ENCODE results near the gene PANX3.

PANX3 gene

GRCh38 chr11:124657904-124658303 is 46.7 kb downstream of the PANX3 start:
- ATAC-seq (ENCODE audit: low read depth): no peak
- no peak overlapping the region for H3K27ac Mint-ChIP-seq
- DNase-seq (ENCODE audit: low spot score in 2 of 2): no peak
- H3K4me1 Mint-ChIP-seq: no peaks in the 10 kb centered on the region
- no peaks in the 10 kb centered on the region for H3K9me3 Mint-ChIP-seq
- H3K27me3 Mint-ChIP-seq: no peaks in the 10 kb centered on the region
- peaks cover 10% of the 10 kb centered on the region for H3K36me3 Mint-ChIP-seq
- no peak overlapping the region for H3K4me3 Mint-ChIP-seq

- H3K4me3 Mint-ChIP-seq: no peak overlapping the region
- ATAC-seq (ENCODE audit: low read depth): no peak
- H3K36me3 Mint-ChIP-seq: peaks cover 5% of the 10 kb centered on the region
- H3K27ac Mint-ChIP-seq: no peak overlapping the region
- no peak for DNase-seq (ENCODE audit: low spot score in 2 of 2)
- H3K4me1 Mint-ChIP-seq: no peaks in the 10 kb centered on the region
- no peaks in the 10 kb centered on the region for H3K9me3 Mint-ChIP-seq
- no peaks in the 10 kb centered on the region for H3K27me3 Mint-ChIP-seq
These were observed 47.3 kb downstream of the PANX3 start for GRCh38 chr11:124658501-124658900.

DNA sequence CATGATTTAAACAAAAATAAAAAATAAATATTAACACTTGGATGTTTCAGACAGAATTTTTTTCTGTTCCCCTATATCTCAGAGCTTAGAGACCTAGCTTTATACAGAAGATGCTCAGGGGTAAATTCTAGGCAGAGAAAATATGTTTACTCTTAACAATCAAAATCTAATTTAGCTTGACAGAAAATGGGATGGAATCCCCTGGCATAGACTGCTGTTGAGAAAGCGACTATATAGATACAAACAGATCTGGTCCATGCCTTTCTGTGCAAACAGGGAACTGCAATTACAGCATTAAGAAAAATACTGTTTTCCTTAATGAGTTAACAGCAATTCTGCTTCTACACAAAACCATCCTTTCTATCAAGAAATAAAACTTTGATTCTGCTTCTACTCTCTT is 47.8 kb downstream of the PANX3 start:
- H3K4me3 Mint-ChIP-seq: no peak overlapping the region
- ATAC-seq (ENCODE audit: low read depth) (no peak), DNase-seq (ENCODE audit: low spot score in 2 of 2) (no peak)
- H3K36me3 Mint-ChIP-seq: peaks cover 5% of the 10 kb centered on the region
- no peaks in the 10 kb centered on the region for H3K4me1 Mint-ChIP-seq
- H3K9me3 Mint-ChIP-seq: no peaks in the 10 kb centered on the region
- no peak overlapping the region for H3K27ac Mint-ChIP-seq
- no peaks in the 10 kb centered on the region for H3K27me3 Mint-ChIP-seq

DNA sequence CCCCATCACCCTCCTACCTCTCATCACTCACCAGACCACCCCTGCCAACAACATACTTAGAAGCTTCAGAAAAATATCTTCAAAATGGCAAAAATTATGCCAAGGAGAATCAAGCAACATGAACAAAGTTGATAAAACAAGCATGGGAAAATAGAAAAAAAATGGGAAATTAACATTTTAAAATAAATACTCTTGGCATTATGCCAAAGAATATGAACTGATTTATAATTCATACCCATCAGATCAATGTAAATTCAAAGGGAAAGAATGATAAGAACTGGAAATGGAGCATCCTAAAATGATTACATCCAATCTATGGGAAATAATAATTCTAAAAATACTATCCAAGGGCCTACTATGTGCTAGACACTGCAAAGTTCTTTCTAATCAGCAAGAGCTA is 50.3 kb downstream of the PANX3 start:
- Mint-ChIP-seq H3K4me1 (no peaks in the 10 kb centered on the region), H3K36me3 (peaks cover 5% of the 10 kb centered on the region), H3K9me3 (no peaks in the 10 kb centered on the region), H3K4me3 (no peak overlapping the region), H3K27me3 (no peaks in the 10 kb centered on the region), H3K27ac (no peak overlapping the region)
- no peak for ATAC-seq (ENCODE audit: low read depth)
- no peak for DNase-seq (ENCODE audit: low spot score in 2 of 2)

- DNase-seq (ENCODE audit: low spot score in 2 of 2) (no peak), ATAC-seq (ENCODE audit: low read depth) (no peak)
- Mint-ChIP-seq H3K36me3 (peaks cover 5% of the 10 kb centered on the region), H3K4me3 (no peak overlapping the region), H3K9me3 (no peaks in the 10 kb centered on the region), H3K27me3 (no peaks in the 10 kb centered on the region), H3K4me1 (no peaks in the 10 kb centered on the region), H3K27ac (no peak overlapping the region)
These were observed 50.9 kb downstream of the PANX3 start for GRCh38 chr11:124662106-124662505.

DNA sequence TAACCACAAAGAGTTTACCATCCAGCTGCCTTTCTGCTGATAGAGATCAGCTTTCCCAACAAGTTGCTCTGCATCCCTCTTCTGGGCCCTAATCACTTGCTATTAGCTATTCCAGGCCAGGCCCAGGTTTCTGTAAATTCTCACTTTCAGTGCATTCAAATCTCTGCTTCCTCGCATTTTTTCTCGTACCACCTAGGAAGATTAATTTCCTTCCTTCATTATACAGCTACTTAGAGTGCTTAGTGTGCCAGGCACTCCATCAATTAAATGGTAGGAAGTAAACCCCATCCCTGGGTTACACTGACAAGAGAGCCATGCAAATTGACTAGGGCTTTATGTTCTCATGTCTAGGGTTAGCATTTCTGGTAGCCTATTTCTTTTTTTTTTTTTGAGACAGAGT is 52.6 kb downstream of the PANX3 start:
- no peaks in the 10 kb centered on the region for H3K9me3 Mint-ChIP-seq
- H3K27me3 Mint-ChIP-seq: no peaks in the 10 kb centered on the region
- no peak overlapping the region for H3K27ac Mint-ChIP-seq
- no peak for ATAC-seq (ENCODE audit: low read depth)
- H3K36me3 Mint-ChIP-seq: peaks cover 4% of the 10 kb centered on the region
- DNase-seq (ENCODE audit: low spot score in 2 of 2): no peak
- no peaks in the 10 kb centered on the region for H3K4me1 Mint-ChIP-seq
- H3K4me3 Mint-ChIP-seq: no peak overlapping the region

DNA sequence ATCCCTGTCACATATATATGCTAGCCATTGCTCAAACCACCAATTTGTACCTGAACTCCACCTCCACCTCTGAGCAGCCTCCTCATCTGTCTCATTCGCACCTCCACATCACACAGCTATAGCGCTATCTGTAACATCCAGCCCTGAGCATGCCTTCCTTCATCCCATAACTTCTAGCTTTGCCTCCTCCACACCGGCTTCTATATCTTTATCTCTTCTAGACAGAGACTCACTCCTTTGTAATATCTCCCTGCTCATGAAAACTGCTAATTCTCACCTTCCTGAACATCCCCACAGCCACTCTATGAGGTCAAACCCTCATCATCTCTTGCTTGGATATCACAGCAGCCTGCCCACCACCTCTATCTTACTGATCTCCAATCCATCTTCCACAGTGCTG is 56.4 kb downstream of the PANX3 start:
- ATAC-seq (ENCODE audit: low read depth) (no peak), DNase-seq (ENCODE audit: low spot score in 2 of 2) (no peak)
- Mint-ChIP-seq H3K4me3 (no peak overlapping the region), H3K9me3 (no peaks in the 10 kb centered on the region), H3K27me3 (no peaks in the 10 kb centered on the region), H3K4me1 (peaks cover 3% of the 10 kb centered on the region), H3K27ac (no peak overlapping the region), H3K36me3 (no peaks in the 10 kb centered on the region)

DNA sequence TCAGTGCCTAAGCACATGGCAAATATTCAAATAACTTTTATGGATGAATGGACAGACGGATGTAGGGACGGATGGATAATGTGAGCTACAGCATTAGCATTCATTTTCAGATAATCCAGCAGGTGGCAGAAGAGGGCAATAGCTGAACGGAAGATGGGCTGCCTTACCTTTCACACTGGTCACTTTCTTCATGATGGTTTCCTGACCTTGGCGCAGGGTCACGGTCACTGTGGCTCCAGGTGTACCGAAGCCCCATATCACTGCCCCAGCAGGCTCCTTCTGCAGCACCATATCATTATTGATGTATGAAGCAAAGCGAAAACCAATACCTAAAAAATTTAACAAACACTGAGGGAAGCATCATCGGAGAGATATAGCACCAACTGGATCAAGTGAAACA is 58.0 kb downstream of the PANX3 start:
- peaks cover 10% of the 10 kb centered on the region for H3K4me1 Mint-ChIP-seq
- H3K36me3 Mint-ChIP-seq: no peaks in the 10 kb centered on the region
- H3K27me3 Mint-ChIP-seq: no peaks in the 10 kb centered on the region
- DNase-seq (ENCODE audit: low spot score in 2 of 2): peak; percentile 32 to 63
- H3K9me3 Mint-ChIP-seq: no peaks in the 10 kb centered on the region
- no peak overlapping the region for H3K4me3 Mint-ChIP-seq
- no peak for ATAC-seq (ENCODE audit: low read depth)
- H3K27ac Mint-ChIP-seq: no peak overlapping the region
